ENCODE measurements around the gene TMEM208. TPM values are rescaled to one million over a fixed set of nuclear protein-coding genes. Genes with fewer than 3 reads are reported as not detected.

Gene TMEM208
- total and polyA plus RNA-seq, 2 of the 13 experiments (the other 11 are each of a cell fraction or from before 2014, with no cell fraction given), result 58.8 to 72.9 TPM

DNA sequence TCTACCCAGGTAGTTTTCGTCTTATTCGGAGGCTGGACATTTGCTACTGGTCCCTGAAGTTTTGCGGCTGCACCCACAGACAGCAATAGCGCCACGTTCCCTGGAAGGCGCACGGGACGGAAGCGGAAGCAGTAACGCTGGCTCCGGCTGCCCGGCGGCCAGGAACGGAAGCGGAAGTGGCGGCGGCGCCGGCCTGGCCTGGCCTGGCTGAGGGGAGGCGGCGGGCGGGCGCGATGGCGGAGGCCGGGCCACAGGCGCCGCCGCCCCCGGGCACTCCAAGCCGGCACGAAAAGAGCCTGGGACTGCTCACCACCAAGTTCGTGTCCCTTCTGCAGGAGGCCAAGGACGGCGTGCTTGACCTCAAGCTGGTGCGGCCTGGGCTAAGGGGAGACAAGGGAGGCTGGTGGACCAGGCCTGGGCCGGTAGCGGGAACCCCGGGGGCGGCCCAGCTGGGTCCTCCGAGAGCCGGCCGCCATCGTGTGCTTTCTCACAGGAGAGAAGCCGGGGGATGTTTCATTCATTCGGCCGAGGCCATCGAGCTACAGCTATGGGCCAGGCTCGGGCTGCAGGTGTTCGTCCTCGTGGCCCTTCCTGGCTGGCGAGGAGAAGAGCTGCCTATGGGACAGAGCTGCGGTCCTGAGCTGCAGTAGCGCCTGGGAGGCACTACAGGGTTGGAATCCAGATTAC is 34.8 kb upstream of the TMEM208 start, which contains the start of gene E2F4 (continued):
- TF ChIP-seq, protein P1, sequence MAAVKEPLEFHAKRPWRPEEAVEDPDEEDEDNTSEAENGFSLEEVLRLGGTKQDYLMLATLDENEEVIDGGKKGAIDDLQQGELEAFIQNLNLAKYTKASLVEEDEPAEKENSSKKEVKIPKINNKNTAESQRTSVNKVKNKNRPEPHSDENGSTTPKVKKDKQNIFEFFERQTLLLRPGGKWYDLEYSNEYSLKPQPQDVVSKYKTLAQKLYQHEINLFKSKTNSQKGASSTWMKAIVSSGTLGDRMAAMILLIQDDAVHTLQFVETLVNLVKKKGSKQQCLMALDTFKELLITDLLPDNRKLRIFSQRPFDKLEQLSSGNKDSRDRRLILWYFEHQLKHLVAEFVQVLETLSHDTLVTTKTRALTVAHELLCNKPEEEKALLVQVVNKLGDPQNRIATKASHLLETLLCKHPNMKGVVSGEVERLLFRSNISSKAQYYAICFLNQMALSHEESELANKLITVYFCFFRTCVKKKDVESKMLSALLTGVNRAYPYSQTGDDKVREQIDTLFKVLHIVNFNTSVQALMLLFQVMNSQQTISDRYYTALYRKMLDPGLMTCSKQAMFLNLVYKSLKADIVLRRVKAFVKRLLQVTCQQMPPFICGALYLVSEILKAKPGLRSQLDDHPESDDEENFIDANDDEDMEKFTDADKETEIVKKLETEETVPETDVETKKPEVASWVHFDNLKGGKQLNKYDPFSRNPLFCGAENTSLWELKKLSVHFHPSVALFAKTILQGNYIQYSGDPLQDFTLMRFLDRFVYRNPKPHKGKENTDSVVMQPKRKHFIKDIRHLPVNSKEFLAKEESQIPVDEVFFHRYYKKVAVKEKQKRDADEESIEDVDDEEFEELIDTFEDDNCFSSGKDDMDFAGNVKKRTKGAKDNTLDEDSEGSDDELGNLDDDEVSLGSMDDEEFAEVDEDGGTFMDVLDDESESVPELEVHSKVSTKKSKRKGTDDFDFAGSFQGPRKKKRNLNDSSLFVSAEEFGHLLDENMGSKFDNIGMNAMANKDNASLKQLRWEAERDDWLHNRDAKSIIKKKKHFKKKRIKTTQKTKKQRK (IDR thresholded peaks at IDR 0.05; ENCODE audit: low read length), result no peak
- peak; percentile 62; the same call in 1 of the 2 replicates for TF ChIP-seq ZFP41 (CRISPR knock-in tag; IDR thresholded peaks at IDR 0.05; ENCODE audit: borderline replicate concordance)
- TF ChIP-seq KLF11 (CRISPR knock-in tag; IDR thresholded peaks at IDR 0.05), result no peak
- TF ChIP-seq PHF21A (CRISPR knock-in tag; IDR thresholded peaks at IDR 0.05), result no peak
- no peak for TF ChIP-seq ARNT (IDR thresholded peaks at IDR 0.05)
- no peak for TF ChIP-seq ZNF354B (CRISPR knock-in tag; IDR thresholded peaks at IDR 0.05)
- TF ChIP-seq ZMYM3 (CRISPR knock-in tag; IDR thresholded peaks at IDR 0.05), result peak; percentile 88
- peak; percentile 37 for TF ChIP-seq RXRA (CRISPR knock-in tag; IDR thresholded peaks at IDR 0.05)
- no peak for TF ChIP-seq NCOR1 (IDR thresholded peaks at IDR 0.05; ENCODE audit: borderline replicate concordance, low read length)
- 0 out of 2 replicates have a peak, but pooled peaks have one; percentile 78 for TF ChIP-seq MAF1 (CRISPR knock-in tag; IDR thresholded peaks at IDR 0.05; ENCODE audit: borderline replicate concordance)
- TF ChIP-seq, protein P2, sequence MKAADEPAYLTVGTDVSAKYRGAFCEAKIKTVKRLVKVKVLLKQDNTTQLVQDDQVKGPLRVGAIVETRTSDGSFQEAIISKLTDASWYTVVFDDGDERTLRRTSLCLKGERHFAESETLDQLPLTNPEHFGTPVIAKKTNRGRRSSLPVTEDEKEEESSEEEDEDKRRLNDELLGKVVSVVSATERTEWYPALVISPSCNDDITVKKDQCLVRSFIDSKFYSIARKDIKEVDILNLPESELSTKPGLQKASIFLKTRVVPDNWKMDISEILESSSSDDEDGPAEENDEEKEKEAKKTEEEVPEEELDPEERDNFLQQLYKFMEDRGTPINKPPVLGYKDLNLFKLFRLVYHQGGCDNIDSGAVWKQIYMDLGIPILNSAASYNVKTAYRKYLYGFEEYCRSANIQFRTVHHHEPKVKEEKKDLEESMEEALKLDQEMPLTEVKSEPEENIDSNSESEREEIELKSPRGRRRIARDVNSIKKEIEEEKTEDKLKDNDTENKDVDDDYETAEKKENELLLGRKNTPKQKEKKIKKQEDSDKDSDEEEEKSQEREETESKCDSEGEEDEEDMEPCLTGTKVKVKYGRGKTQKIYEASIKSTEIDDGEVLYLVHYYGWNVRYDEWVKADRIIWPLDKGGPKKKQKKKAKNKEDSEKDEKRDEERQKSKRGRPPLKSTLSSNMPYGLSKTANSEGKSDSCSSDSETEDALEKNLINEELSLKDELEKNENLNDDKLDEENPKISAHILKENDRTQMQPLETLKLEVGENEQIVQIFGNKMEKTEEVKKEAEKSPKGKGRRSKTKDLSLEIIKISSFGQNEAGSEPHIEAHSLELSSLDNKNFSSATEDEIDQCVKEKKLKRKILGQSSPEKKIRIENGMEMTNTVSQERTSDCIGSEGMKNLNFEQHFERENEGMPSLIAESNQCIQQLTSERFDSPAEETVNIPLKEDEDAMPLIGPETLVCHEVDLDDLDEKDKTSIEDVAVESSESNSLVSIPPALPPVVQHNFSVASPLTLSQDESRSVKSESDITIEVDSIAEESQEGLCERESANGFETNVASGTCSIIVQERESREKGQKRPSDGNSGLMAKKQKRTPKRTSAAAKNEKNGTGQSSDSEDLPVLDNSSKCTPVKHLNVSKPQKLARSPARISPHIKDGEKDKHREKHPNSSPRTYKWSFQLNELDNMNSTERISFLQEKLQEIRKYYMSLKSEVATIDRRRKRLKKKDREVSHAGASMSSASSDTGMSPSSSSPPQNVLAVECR (CRISPR knock-in tag; IDR thresholded peaks at IDR 0.05; ENCODE audit: borderline replicate concordance), result peak; percentile 93
- TF ChIP-seq, protein P3, sequence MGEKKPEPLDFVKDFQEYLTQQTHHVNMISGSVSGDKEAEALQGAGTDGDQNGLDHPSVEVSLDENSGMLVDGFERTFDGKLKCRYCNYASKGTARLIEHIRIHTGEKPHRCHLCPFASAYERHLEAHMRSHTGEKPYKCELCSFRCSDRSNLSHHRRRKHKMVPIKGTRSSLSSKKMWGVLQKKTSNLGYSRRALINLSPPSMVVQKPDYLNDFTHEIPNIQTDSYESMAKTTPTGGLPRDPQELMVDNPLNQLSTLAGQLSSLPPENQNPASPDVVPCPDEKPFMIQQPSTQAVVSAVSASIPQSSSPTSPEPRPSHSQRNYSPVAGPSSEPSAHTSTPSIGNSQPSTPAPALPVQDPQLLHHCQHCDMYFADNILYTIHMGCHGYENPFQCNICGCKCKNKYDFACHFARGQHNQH (CRISPR knock-in tag; IDR thresholded peaks at IDR 0.05), result peak; percentile 76
- TF ChIP-seq SPEN (CRISPR knock-in tag; IDR thresholded peaks at IDR 0.05; ENCODE audit: low read depth), result peak; percentile 99
- no peak for TF ChIP-seq ATRX (CRISPR knock-in tag; IDR thresholded peaks at IDR 0.05; ENCODE audit: borderline replicate concordance)
- peak; percentile 99 for TF ChIP-seq ZFX (CRISPR knock-in tag; IDR thresholded peaks at IDR 0.05; ENCODE audit: low read depth)
- TF ChIP-seq U2AF1 (optimal IDR thresholded peaks at IDR 0.05; ENCODE audit: low read depth, low read length), result no peak
- no peak for TF ChIP-seq DPF2 (CRISPR knock-in tag; IDR thresholded peaks at IDR 0.05; ENCODE audit: borderline replicate concordance, low read depth)
- TF ChIP-seq RXRB (CRISPR knock-in tag; IDR thresholded peaks at IDR 0.05; ENCODE audit: borderline replicate concordance), result peak; percentile 55
- TF ChIP-seq, protein P4, sequence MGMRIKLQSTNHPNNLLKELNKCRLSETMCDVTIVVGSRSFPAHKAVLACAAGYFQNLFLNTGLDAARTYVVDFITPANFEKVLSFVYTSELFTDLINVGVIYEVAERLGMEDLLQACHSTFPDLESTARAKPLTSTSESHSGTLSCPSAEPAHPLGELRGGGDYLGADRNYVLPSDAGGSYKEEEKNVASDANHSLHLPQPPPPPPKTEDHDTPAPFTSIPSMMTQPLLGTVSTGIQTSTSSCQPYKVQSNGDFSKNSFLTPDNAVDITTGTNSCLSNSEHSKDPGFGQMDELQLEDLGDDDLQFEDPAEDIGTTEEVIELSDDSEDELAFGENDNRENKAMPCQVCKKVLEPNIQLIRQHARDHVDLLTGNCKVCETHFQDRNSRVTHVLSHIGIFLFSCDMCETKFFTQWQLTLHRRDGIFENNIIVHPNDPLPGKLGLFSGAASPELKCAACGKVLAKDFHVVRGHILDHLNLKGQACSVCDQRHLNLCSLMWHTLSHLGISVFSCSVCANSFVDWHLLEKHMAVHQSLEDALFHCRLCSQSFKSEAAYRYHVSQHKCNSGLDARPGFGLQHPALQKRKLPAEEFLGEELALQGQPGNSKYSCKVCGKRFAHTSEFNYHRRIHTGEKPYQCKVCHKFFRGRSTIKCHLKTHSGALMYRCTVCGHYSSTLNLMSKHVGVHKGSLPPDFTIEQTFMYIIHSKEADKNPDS (CRISPR knock-in tag; IDR thresholded peaks at IDR 0.05), result no peak

All from HepG2 (cell line).